Mucosa of gallbladder (tissue), 1 donor: ENCODE data around the gene POMZP3. TPM values are rescaled to one million over a fixed set of nuclear protein-coding genes. Genes with fewer than 3 reads are reported as not detected.
A peak's percentile ranks its signal among the peaks of the same experiment; 100 is the strongest.
"Not testable (repeated sequence)": the region's sequence is repeated elsewhere in the genome, so short reads cannot be mapped to it uniquely, and the experiment has no call there.

Source experiments
- DNase-seq: peaks from one replicate; pipeline ENCODE4 v3.0.0-alpha.2; 2020; ENCODE audit warnings: low spot score
- total RNA-seq: library from RNA; stranded (reverse); gene quantifications from one replicate; pipeline ENCODE4 v1.2.1, GENCODE V29; 2021
- donor health status: DM: no; HTN: no; CAD: no.

Gene POMZP3
- 18.8 TPM for total RNA-seq

- not testable (repeated sequence) for DNase-seq
Observed at GRCh38 chr7:76626989-76627642, at the start of gene POMZP3. Gene POMZP3, minus strand, starts transcription at chr7:76627279. Its CDS starts 1,215 bp downstream, at chr7:76626064.

- DNase-seq: not testable (repeated sequence)
Observed at GRCh38 chr7:76675783-76676182, 48.7 kb upstream of the POMZP3 start.

GRCh38 chr7:76673346-76673745, 46.3 kb upstream of the POMZP3 start:
- not testable (repeated sequence) for DNase-seq

- not testable (repeated sequence) for DNase-seq
Observed at GRCh38 chr7:76659212-76659611, 32.1 kb upstream of the POMZP3 start.

- not testable (repeated sequence) for DNase-seq
Observed at GRCh38 chr7:76656425-76656824, 29.3 kb upstream of the POMZP3 start.

GRCh38 chr7:76642620-76643019, 15.5 kb upstream of the POMZP3 start:
- DNase-seq: not testable (repeated sequence)

GRCh38 chr7:76637061-76637691, 10.1 kb upstream of the POMZP3 start:
- DNase-seq: not testable (repeated sequence)

- not testable (repeated sequence) for DNase-seq
Observed at GRCh38 chr7:76626581-76626980, 498 bp downstream of the POMZP3 start.

GRCh38 chr7:76619439-76620190, 7.5 kb downstream of the POMZP3 start:
- DNase-seq: not testable (repeated sequence)

GRCh38 chr7:76613783-76614182, 13.3 kb downstream of the POMZP3 start:
- DNase-seq: not testable (repeated sequence)

GRCh38 chr7:76612232-76612631, 14.8 kb downstream of the POMZP3 start:
- not testable (repeated sequence) for DNase-seq

- not testable (repeated sequence) for DNase-seq
Observed at GRCh38 chr7:76609864-76610263, 17.2 kb downstream of the POMZP3 start.

GRCh38 chr7:76608469-76608868, 18.6 kb downstream of the POMZP3 start:
- DNase-seq: not testable (repeated sequence)

- peak; percentile 88 for DNase-seq
Observed at GRCh38 chr7:76606027-76606426, 21.1 kb downstream of the POMZP3 start.

- not testable (repeated sequence) for DNase-seq
Observed at GRCh38 chr7:76600650-76601049, 26.4 kb downstream of the POMZP3 start.

GRCh38 chr7:76600116-76600482, 27.0 kb downstream of the POMZP3 start:
- not testable (repeated sequence) for DNase-seq

GRCh38 chr7:76598590-76599264, 28.4 kb downstream of the POMZP3 start:
- not testable (repeated sequence) for DNase-seq

- DNase-seq: not testable (repeated sequence)
Observed at GRCh38 chr7:76597288-76597687, 29.8 kb downstream of the POMZP3 start.

GRCh38 chr7:76592694-76593093, 34.4 kb downstream of the POMZP3 start:
- DNase-seq: not testable (repeated sequence)

- not testable (repeated sequence) for DNase-seq
Observed at GRCh38 chr7:76591602-76592304, 35.3 kb downstream of the POMZP3 start.

- not testable (repeated sequence) for DNase-seq
Observed at GRCh38 chr7:76591033-76591432, 36.0 kb downstream of the POMZP3 start.
